ENCODE measurements around the gene CYTH2.

DNA sequence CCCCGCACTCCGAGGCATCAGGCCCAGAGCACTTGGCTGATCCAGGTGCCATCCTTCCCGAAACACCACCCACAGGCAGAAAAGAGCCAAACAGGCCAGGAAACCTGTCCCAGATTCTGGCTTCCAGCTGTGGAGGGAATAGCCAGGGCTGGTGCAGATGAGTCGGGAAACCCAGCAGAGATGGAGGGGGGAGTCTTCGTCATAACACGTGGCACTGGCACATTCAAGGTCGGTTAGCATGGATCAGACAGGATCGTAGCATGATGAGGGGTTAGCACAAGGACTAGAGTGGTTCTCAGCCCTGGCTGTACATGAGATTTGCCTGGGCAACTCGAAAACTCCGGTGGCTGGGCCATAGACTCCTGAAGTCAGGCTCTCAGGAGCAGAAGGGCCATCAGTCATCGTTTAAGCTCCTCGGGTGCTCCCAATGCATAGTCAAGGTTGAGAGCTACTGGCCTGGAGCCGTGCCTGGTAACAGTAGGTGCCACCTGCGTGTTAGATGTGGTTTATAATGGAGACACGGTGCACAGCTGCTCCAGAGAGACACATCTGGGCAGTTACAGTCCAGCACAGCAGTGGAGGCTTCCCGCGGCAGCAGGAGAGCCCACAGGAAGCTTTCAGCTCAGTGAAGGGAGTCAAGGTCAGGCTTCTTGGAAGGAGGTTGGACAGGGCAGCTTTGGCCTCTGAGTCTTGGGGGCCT is 6.3 kb downstream of the CYTH2 start:
- TF ChIP-seq GATA2 (IDR thresholded peaks at IDR 0.05; ENCODE audit: low read depth, low read length) (no peak), GATA3 (IDR thresholded peaks at IDR 0.05; ENCODE audit: low read depth, low read length) (no peak)
